T-helper 1 cell (primary cell): Measurements from ENCODE around the gene RAB3A.
"Not testable (repeated sequence)": the region's sequence is repeated elsewhere in the genome, so short reads cannot be mapped to it uniquely, and the experiment has no call there.

Source experiments
- DNase-seq, 5 donors: peaks; one replicate each; pipeline ENCODE4 v3.0.0-alpha.2; 2012 to 2020

The RAB3A gene

GRCh38 chr19:18223860-18224524 is 20.1 kb upstream of the RAB3A start:
- DNase-seq = peak in 1 of 5 donors; percentile 44

DNA sequence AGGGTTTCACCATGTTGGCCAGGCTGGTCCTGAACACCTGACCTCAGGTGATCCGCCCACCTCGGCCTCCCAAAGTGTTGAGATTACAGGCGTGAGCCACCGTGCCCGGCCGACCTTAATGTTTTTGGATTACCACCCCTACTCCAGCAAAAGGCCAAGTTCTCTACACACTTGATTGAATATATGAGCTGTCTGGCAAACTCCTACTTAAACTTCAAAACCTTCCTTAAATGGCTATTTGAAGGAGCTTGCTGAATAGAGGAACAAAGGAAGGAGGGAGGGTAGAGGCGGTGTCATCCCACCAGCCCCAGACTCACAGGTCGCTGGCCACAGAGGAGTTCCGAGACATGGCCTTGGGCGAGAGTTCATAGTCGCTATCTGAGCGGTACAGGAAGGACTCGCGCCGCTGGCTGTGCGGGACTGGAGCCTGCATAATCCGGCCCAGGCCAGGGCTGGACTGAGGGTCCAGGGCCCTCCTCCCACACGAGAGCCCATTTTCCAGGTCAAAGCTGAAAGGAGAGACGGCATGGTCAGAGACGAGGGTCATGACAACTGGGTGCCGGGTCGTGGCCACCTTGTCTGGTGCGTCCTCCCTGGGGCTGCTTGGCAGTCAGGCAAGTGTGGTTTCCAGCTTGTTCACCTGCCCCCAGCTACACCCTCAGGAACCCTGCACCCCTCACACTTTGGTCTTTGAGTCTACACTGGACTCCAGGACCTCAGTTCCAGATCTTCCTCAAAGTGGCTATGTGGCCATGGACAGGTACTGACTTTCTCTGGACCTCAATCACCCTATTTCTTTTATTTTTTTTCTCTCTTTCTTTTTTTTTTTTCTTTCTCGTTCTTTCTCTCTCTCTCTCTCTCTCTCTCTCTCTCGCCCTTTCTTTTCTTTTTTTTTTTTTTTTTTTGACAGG is 18.2 kb upstream of the RAB3A start:
- DNase-seq = no peak

- DNase-seq = no peak
Measured at GRCh38 chr19:18220632-18221275, 16.9 kb upstream of the RAB3A start.

GRCh38 chr19:18219911-18220631 is 16.2 kb upstream of the RAB3A start:
- DNase-seq = no peak

- DNase-seq = no peak
Measured at GRCh38 chr19:18218600-18218999, 14.8 kb upstream of the RAB3A start.

DNA sequence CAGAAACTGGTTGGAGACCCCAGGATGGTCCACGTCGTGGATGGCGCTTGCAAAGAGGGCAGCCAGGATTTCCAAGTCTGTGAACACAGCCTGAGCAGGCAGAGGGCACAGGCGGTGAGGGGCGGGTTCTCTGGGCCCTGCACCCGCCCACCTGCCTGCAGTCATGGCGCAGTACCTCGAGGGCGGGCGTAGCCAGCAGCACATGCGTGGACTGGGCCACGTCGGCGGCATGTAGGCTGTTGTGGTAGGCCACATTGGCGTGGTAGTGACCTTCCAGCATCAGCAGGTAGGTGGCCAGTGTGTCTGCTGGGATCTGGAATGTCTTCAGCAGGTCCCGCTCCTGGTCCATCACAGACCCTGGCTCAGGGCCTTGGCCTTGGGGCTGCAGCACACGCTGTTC is 14.3 kb upstream of the RAB3A start:
- DNase-seq = no peak

GRCh38 chr19:18216789-18217188 is 12.9 kb upstream of the RAB3A start:
- no peak for DNase-seq

DNA sequence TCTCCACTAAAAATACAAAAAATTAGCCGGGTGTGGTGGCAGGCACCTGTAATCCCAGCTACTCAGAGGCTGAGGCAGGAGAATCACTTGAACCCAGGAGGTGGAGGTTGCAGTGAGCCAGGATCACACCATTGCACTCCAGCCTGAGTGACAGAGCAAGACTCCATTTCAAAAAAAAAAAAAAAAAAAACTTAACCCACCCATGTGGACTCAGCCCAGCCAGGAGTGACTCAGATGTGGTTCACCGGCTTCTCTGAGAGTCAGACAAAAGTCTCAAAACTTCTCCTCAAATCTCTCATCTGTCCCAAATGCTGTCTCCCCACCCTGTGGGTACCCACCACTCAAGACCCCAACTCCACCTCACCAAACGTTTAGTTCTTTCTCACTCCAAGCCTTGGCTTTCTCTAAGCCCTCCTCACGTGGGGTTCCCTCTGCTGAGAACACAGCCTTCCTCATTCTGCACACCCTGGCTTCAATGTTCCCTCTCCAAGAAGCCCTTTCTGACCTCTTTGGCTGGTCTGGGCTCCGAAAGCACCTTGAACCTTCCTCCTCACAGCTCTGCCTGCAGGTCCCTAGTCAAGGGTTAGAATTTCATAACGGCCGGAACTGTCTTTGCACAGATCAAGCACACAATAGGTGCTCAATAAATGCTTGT is 11.1 kb upstream of the RAB3A start:
- DNase-seq = no peak

- DNase-seq = no peak
Measured at GRCh38 chr19:18211683-18212082, 7.8 kb upstream of the RAB3A start.

GRCh38 chr19:18209912-18210311 is 6.1 kb upstream of the RAB3A start:
- DNase-seq = not testable (repeated sequence)

- peak in 2 of 5 donors; percentile 43 to 44 for DNase-seq
Measured at GRCh38 chr19:18208098-18208951, 4.5 kb upstream of the RAB3A start.

DNA sequence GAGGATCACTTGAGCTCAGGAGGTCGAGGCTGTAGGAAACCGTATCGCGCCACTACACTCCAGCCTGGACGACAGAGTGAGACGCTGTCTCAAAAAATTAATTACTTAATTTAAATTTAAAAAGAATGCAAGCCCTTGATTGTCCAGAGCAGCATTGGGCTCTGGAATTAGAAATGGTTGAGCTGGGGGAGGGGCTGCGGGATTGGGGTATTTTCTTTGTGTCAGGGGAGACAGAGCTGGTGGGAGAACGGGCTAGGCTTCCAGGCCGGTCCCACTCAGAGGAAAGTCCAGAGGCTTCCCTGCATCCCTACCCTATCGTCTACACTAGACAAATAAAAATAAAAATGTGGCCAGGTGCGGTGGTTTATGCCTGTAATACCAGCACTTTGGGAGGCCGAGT is 2.2 kb upstream of the RAB3A start:
- no peak for DNase-seq

- peak in 3 of 5 donors; percentile 33 to 52 (median 39) for DNase-seq
Measured at GRCh38 chr19:18205200-18205892, 1.5 kb upstream of the RAB3A start.

- DNase-seq = peak in 1 of 5 donors; percentile 27
Measured at GRCh38 chr19:18204394-18205199, 755 bp upstream of the RAB3A start.

GRCh38 chr19:18203408-18203862 is 407 bp downstream of the RAB3A start:
- DNase-seq = peak in 2 of 5 donors; percentile 48 to 68

- DNase-seq = no peak
Measured at GRCh38 chr19:18202778-18203407, 949 bp downstream of the RAB3A start.

- DNase-seq = no peak
Measured at GRCh38 chr19:18202397-18202777, 1.5 kb downstream of the RAB3A start.

DNA sequence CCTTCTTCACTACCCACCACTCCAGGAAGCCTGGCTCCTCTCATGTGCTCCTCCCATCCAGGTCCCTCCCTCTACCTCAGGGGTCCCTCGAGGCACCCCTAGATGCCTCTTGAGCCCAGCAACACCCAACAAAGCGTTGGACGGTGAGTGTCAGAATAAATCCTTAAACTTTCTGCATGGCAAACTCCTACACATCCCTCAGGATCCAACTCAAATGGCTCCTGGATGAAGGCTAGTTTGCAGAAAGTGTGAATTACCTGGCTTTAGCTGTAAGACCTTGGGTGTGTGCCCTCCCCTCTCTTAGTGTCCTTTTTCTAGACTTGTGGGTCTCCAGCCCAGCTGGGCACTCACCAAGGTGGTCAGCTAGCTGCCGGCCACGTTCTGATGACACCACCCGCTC is 5.5 kb downstream of the RAB3A start:
- no peak for DNase-seq

- no peak for DNase-seq
Measured at GRCh38 chr19:18197941-18198340, 5.9 kb downstream of the RAB3A start.
